Stimulated activated CD4-positive, alpha-beta T cell treated with anti-CD3 and anti-CD28 coated beads, Interleukin-1b, Interleukin-23, amount 100 ng/mL, for 1 hour (primary cell): Measurements from ENCODE around the gene CAVIN2.

Experiments
- DNase-seq, 2 donors: peaks; one replicate each; pipeline ENCODE4 v3.0.0-alpha.2; 2020; ENCODE audit warnings: low read depth in 2 of 2

Gene CAVIN2

DNA sequence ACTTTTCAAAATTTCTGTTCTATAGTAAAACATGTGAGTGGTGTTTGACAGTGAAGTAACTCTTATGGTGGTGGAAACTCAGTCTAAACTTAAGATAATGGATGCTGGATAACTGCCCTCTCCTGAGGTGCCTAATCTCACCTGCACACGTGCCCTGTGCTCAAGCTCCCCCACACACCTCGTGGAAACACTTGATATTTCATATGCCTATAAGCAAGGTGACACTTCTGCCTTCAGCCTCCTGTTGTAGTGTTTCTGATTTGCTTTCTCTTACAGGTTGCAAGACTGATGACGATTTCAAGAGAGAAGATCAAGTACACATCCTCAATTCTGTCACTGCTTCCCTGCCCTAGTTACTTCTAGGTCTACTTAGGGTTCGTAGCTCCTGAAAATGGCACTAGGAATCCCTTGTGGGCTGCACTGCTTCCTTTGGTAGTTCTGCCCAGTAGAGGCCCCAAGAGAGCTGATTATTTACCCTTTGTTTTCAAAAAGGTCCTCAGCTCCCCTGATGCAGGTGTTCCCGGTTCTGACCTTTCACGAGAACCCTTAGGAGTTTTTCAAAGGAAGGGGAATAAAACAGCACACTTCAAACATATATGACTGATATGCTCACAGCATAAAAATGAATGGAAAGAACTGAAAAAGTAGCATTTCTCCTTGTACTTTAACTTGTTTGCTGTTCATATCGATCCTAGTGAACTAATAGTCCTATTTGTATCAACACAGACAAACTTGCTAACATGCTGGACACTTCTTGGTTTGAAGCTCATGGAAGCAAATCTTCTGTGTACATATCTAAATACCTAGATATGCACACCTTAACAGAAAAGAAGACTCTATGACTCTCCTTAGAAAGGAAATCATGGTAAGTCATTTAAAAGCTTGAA lies 6.7 kb downstream of the CAVIN2 start:
- DNase-seq = no peak

DNA sequence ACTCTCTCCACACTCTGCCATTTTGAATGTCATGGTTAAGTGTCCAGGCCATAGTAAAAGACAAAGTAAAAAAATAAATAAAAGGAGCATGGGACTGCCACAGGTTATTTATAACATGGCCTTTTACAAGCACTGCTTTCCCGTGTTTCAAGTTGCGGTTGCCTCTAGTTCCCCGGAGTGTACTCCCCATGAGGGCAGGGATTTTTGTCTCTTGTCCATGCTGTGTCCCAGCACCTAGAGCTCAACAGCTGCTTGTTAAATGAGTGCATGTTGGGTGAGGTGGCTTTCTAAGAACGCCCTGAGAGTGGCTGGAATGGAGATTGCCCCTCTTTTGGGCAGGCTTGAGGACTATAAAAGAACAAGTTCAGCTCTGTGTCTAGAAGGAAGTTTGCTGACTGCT lies 8.4 kb downstream of the CAVIN2 start:
- no peak for DNase-seq

DNA sequence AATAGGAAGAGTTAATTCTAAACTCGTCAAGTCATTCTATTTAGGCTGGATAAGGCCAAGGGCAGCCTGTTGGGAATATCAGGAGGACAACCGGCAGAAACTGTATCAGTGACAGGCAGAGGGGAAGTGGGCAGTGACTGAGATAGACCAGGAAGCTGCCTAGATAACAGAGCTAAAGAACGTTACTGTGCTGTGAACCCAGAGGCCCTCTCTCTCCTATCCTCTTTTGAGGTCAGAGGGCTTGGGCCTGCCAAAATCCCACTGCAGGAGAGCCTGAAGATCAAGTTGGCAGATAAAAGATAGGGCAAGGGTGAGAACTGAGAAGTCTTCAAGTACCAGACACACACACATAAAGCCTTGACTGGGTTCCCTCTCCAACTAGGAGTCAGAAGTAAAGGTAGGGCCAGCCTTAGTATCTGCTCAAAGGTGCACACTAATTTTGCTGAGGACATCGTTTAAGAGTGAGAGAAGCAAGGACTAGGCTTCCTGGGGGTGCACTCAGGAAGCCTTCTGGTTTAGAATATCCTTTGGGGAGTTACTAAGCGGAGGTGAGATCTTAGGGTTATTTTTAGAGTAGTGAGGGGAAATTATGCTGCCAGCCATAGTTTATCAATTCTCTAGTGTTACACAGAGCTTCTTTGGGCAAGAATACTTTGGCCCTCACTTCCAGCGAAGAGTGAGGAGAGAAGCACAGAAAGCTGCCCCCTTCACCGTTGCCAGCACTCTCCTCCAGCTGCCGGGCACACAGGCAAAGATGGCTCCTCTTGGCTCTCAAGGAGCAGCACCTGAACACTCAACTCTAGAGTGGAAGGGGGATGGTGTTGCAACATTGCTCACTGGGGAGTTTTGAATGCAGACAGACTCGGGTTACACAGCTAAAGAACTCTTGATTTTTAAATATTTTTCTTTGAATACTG lies 9.8 kb downstream of the CAVIN2 start:
- no peak for DNase-seq

DNA sequence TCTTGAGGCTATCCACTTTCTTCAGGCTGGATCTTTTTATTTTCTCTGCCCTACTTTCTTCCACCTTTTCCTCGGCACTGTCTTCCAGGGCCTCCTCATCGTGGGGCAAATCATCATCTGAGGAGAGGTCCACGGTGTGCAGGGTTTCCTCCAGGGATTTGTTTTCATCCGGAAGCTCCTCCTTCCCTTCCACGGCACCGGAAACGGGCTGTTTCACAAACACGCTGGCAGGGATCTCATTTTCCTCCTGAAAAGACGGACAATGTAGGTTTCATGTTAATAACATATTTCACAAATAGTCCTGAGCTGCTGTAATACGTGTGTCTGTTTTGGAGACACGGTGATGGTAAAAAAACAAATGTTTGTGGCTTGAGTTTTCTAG lies 10.4 kb downstream of the CAVIN2 start:
- no peak for DNase-seq

DNA sequence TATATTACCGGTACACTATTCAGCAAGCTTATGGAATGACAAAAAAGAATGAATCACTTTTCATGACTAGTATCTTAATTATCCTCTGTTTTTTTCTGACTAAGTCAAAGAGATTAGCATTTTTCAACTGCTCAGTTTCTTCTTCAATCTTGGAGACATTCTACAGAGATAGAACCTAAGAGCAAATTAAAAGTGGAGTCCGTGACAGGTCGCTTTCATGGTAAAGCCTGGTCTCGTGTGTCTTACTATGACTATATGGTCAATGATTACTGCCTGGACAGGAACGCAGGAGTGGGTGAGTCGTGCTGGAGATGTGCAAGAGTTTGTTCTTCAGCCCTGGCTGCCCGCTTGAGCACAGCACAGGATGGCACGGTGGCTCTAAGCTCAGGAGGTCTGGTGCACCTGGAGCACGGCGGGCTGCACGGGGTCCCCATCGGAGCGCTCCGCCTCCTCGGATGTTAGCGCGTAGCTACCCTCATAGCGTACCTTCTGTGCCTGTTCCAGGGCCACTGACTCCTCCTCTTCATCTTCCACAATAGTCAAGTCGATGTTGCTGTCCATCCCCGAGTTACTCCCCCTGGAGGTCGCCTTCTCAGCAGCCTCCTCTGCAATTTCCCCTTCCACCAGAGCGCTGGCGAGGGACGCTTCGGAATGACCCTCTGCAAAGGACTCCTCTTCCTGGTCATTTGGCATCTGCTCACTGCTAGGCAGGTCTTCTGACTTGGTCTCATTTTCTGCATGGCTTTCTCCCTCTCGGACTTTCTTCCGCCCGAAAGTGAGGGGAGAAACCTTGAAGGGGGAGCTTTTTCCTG lies 11.1 kb downstream of the CAVIN2 start:
- no peak for DNase-seq

DNA sequence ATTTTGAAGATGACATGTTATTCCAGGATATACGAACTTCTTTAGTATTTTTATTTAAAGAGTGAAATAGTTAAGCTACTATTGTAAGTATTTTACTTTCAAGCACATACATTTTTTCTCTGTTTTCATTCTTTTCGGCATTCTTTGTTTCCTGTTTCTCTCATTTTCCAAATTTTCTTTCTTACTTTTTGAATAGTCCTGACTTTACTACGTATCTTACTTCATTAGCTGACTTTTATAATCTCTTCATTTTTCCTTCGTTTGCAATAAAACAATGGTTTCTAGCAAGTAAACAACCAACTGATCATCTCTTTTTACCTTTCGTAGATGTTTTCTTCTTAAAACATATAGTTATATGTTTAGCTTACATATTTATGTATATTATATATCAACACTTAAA lies 11.8 kb downstream of the CAVIN2 start:
- DNase-seq = no peak

DNA sequence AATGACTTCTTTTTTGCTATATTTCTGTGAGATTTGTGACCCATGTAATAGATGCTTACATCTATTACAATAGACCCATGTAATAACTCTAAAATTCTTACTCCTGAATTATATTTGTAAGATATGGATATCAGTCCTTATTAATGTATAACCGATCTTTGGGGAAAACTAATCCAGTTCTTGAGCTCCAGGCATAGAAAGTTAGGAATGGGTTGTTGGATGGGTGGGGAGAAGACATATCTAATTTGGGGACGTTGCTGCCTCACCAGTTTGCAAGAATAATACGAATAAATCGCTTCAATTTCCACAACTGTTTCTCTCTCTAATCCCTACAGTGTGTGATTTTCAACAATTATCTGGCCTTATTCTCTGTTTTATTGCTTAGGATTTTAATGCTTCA lies 13.5 kb downstream of the CAVIN2 start:
- DNase-seq = no peak

DNA sequence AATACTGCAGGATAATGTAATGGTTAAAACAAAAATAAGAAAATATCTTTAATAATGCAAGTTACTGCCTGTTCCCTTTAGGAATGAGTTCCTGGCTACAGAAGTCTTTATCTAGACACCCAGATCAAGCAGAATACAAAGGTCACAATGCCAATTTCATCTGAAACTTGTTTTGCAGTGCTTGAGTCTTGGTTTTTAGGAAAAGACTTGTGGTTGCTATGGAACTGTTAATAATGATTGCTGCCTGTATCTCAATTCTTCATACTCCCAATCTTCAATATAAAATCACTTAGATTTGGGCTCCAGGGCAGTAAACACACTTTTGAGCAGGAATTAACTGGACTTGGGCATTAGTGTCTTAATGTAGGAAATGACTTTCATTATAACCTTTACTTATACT lies 14.2 kb downstream of the CAVIN2 start:
- no peak for DNase-seq

DNA sequence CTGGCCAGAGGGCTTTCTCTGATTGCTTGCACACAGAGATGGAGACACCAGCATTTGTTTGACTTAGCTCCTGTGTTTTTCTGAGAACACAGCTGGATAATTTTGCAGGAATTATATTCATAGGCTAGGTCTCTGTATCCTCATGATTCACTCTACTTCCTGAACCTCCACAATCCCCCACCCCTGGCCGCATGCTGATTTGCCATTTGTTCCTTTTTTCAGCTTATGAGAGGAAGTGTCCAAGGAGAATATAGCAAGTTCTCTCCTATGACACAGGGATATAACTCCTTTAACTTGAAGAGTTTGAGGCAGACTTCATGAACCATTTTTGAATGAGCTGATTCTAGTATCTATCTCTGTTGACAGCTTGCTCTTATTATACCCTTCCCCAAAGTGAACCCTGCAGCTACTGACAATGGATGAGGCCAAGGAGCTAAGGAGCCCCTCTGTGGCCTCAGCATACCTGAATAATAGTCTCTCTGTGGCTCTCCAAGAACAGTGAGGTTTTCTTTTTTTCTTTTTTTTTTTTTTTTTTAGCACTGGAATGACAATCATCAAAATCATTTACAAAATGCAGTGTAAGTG lies 15.4 kb downstream of the CAVIN2 start:
- DNase-seq = no peak

DNA sequence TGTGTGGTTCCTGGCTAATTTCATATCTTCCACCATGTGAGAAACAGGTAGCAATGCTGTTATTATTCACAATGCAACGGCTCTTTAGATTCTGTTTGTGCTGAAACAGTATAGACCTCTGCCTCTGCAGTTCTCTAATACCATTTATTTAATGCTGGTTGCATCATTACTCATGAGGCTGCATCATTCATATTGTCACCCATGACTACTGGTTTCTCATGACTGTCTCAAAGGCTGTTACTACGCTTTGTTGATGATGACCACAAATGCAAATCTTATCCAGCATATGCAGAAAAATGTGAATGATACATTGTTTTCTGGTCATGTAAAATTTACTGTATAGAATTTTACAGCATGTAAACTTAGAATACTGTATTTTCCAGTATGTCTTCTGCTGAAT lies 22.5 kb downstream of the CAVIN2 start:
- DNase-seq = no peak

DNA sequence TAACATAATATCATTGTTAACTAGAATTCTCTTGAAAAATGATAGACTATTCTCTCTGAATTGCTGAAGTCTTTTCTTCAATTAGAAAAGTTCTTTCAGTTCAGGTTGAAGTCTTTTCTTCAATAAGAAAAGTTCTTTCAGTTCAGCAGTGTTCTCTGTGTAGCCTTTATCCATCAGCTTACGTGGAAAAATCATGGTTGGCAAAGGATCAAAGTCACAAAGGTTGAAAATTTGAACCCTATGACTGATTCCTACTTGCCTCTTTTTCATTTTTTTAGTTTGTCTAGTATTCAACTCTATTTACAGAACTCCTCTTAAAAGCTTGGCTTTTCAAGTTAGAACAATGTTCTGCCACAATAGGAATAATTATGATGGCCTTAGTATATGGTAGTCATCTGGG lies 25.8 kb downstream of the CAVIN2 start:
- DNase-seq = no peak

DNA sequence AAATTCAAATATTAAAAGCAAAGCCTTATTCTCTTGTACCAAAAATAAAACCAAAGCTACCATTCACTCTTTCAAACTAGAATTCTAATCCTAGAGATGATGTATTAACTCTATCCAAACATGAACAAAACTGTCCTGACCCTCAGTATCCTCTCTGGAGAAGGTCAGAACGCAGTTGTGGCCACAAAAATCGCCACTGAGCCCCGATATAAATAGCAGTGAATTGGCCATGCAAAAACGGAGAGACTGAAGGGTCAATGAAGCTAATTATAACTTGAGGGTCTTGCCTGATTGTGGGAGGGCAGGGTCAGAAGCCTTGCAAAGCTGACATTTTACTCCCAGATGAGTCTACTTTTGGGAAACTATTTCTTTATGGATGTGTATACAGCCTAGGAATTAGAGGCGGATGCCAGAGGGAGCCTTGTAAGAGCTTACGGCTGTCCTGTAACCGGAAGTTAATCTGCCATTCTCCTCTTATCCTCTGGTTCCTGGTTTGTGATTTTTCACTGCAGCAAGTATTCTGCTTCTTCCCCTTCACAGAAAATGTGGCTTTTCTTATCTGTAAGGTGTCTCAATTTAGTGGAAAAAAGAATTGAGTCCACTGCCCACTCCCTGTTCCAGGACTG lies 28.1 kb downstream of the CAVIN2 start:
- no peak for DNase-seq

DNA sequence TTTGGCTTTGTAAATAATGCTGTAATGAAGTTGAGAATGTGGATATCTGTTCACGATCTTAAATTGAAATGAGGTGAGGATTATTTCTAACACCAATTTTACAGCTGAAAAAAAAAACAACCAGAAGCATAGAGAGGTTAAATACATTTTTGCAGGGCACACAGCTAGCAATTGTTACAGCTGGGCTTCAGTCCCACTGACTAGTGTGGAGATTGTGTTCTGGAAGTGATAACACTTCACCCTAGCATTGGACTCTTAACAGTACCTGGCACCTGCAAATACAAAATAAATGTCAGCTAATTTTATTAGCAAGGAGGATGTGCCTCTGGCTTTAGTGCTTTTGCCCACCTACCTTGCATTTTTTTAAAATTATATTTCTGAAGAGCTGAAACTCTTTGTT lies 28.8 kb downstream of the CAVIN2 start:
- DNase-seq = no peak

DNA sequence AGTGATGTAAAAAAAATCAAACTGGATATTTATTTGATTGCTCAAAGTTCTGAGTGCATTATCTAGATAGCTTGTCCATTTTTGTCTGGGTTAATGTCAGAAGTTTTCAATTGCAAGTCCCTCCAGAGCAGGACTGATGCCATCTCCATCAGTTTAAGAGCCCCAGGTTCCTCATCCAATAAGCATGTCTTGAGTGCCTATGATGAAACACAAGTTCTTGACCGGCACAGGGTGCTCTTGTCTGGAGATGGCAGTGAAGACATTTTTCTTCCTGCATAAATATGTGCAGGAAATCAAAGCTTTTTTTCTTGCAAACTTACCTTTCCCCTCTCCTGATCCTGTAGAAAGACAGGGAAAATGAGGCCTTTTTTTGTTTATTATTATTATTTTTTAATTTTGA lies 31.9 kb downstream of the CAVIN2 start:
- DNase-seq = no peak

DNA sequence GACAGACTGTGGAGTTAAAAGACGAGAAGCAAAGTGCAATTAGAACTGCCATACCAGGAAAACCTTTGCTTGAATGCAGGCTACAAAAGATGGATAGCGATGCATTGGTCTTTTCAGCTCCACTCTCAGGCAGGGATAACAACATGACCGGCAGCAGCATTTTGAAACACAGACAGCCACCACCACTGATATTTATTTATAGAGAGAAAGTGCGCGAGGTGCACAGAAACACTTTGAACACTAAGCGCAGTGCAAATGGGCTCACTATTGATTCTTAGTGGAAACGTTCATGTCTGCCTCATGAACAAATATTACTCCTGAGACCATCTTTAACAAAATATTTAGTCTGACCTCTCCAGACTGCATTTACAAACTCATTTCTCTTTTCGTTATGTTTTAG lies 32.9 kb downstream of the CAVIN2 start:
- DNase-seq = no peak

DNA sequence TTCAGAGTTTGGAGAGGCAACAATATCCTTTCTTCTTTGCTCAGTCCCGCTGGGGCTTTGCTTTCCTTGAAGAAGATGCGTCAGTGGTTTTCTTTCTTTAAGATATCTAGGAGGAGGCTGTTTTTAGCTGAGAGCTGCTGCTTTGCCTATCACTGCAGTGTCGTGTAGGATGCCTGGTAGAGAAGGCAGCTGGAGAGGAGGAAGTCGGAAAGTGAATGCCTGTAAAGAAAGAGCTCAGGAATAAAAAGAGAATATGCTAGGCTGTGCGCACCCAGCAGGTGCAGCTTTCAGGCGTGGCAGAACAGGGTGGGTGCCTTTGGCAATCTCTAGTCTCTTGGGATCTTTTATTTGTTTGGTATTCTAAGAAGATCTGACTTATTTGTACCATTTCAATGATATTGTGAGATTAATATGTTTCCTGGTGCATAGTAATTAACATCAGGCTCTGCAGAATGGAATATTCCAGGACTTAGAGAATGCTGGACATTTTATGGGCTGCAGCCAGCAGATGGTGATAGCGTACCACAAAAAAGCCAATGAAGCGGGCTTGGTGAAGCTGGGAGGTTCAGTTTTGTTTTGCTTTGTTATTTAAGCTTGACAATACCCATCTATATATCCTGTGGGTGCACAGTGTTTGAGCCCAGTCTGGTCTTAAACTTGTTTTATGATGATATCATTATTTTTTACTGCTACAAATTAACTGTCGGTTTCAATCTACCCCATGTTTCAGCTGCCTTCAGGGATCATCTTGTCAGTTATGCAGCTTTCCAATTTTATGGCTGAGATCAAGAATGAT lies 34.9 kb downstream of the CAVIN2 start:
- DNase-seq = peak in 1 of 2 donors; percentile 1

DNA sequence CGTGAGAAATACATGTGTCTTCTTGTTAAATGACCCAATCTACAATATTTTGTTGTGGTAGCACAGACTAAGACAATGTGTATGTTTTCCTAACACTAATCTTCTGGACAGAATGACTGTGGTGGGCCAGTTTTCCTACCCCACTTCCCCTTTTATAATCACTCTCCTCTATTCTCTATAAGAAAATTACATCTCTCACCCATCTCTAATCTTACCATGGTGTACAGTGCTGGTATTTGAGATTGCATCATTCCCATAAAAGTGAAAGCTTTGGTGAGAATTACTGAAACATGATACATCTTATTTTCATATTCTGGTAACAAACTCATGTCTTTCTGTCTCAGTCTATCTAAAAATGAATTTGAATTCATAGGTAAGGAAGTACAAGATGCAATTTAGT lies 40.5 kb downstream of the CAVIN2 start:
- no peak for DNase-seq

DNA sequence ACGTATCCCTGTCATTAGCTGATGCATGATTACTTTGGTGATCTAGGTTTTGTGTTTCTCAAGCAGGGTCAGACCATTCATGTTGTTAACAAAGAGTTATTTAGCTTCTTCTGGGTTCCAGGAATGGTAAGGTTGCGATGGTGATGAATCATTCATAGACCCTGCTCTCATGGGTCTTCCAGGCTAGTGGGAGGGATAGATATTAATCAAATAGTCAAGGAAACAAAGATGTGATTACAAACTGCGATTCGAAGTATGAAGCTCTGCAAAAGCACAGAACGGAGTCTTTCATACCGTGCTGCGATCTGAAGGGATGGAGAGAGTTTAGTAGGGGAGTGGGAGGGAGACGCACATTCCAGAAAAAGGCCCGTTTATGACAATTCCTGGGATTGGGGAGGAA lies 42.1 kb downstream of the CAVIN2 start:
- DNase-seq = no peak

DNA sequence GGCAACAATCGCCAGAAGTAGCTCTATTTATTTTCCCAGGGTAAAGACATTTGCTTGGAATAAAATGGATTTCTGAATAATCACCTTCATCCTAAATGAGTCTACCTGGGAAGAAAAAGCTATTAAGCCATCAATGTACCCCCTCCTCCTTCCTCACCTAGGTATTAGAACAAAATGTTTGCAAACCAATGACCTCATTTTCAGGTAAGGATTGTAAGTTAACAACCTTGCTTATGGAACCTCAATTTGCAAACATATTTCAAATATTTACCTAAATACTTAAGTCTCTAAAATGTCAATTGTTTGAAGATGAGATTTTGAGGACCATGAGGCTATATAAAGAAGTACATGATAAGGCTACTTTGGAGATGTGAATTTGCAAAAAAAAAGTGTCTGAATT lies 43.9 kb downstream of the CAVIN2 start:
- DNase-seq = no peak

DNA sequence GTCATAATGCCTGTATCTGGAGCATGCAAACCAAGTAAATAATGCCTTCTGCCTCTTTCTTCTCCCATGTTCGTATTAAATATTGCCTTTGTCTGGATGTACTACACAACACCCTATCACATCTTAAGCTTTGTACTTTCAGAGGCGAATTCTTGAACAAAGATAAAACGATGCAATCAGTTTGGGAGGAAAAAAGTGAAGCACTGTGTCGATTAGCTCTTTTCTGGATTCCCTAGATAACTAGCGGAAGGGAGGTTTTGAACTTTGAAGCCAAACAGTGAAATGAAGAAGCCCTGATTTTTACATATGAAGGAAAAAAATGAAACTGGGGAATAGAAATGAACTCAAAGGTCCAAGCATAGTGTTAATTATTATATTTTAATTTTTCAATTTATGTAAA lies 44.7 kb downstream of the CAVIN2 start:
- no peak for DNase-seq
